CD4-positive, alpha-beta T cell treated with Interleukin-17A for 4 hours (primary cell): Measurements from ENCODE around the gene ABHD1.

ENCODE experiments used
- DNase-seq: peaks from one replicate; pipeline ENCODE4 v3.0.0-alpha.2; 2020; ENCODE audit warnings: mixed read lengths

The ABHD1 gene

GRCh38 chr2:27138111-27138510 is 14.5 kb downstream of the ABHD1 start:
- DNase-seq = no peak

- no peak for DNase-seq
These were observed 15.7 kb downstream of the ABHD1 start, which contains the start of gene PRR30 for GRCh38 chr2:27139310-27139709. TSS of gene PRR30 (minus strand) at chr2:27139410. CDS start at chr2:27138329, 1,081 bp downstream.

GRCh38 chr2:27143285-27143684 is 19.7 kb downstream of the ABHD1 start:
- no peak for DNase-seq

DNA sequence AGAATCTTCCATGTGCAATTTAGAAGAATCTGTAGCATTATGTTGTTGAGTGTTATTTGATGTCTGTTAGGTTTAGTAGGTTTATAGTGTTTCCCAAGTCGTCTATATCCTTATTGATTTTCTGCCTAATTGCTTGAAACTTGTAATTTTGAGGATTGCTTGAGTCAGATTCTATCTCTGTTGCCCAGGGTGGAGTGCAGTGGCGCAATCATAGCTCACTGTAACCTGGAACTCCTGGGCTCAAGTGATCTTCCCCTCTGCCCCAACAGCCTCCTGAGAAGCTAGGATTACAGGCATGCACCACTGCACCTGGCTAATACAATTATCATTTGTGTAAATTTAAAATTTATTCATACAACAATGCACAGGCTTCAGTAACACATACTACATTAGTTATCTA is 22.1 kb downstream of the ABHD1 start:
- DNase-seq = no peak

DNA sequence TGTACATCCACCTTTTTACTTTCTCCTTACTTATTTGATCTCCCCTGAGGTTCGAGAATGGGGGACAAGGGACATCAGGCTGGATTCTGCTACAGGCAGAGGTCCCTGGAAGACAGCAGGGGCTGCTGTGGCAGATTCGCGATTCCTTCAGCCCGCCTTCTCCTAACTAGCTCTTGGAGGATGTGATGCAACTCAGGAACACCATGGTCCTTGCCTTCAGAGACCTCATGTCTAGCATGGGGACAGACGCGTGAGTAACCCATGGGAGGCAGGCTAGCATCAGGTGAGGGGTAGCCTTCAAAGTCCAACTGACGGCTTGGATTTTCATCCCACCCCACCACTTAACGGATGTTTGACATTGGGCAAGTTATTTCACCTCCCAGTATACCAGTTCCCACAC is 24.3 kb downstream of the ABHD1 start:
- DNase-seq = no peak

DNA sequence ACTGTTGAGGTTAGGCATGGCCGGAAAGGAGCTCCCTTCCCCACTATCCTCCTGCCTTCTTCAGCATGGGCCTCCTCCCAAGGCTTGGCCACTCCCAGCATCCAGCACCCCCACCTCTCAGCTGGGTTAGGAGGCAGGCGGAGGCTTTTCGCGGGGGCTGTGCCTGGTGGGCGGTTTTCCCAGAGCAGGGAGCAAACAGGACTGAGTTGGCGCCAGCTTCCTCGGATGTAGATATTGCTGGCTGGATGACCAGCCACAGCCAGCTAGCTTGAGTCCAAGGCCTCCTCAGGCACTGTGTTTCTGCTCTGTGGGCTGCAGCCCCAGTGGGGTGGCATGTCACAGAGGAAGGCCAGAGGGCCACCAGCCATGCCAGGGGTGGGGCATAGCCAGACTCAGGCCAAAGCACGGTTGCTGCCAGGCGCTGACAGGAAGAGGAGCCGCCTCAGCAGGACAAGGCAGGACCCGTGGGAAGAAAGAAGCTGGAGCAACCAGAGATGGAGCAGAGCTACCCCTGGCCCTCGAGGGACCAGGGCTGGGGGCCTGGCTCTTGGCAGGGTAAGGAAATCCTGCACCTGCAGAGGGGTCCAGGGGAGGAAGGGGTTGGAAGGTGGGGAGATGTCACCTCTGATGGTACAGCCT is 25.3 kb downstream of the ABHD1 start, which contains the start of gene TCF23:
TSS of gene TCF23 (plus strand) at position 204 of the 639 bp plus-strand sequence. CDS start at position 334, 130 bp downstream.
- no peak for DNase-seq

DNA sequence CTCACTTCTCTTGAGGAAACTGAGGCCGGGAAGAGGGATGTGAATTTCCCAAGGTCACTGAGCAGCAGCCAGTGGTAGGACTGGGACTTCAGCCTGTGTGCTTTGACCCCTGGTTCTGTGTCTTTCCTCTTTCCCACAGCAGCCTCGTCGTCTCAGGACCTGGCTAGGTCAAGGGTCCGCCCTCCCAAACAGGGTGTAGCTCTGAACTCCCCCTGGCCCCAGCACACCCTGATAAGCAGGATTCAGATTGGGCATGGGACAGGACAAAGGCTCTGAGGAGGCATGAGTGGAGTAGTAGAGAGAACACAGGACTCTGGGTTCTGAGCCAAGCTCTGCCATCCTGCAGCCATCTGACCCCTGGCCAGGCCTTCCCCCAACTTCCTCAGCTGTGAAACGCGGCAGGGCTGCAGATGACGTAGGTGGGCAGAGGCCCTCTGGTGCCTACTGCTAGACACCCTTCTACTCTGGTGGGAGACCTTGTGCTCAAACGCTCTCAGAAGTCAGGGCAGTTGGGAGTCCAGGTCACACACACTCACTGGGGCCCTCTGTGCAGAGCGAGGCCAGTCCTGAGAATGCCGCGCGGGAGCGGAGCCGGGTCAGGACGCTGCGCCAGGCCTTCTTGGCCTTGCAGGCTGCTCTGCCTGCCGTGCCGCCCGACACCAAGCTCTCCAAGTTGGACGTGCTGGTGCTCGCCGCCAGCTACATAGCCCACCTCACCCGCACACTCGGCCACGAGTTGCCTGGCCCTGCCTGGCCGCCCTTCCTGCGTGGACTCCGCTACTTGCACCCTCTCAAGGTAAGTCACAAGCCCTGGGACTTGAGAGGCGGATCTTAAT is 26.2 kb downstream of the ABHD1 start:
- no peak for DNase-seq

DNA sequence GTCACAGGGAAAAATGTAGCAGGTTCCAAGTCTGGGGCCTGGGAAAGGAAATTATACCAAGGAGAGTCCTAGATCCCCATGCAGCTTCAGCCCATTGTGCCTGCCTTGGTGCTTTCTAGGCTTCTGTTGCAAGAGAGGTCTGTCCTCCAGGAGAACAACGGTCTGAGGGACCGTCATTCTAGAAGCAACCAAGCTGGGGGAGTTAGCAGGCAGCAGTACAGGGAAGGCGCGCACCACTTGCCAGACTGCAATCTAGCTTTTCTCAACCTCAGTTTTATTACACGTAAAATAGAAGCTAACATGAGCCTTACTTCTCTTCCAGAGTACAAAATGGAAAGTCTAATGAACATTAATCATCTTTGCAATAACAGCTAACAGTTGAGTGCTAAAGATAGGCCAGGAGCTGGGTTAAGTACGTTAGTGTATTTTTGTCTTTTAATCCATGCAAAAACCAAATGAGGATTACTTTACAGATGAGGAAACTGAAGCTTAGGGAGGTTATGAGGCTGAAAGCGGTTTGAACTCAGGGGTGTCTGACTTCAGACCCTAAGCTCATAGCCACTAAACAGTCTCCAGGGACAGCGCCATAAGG is 27.1 kb downstream of the ABHD1 start:
- no peak for DNase-seq

DNA sequence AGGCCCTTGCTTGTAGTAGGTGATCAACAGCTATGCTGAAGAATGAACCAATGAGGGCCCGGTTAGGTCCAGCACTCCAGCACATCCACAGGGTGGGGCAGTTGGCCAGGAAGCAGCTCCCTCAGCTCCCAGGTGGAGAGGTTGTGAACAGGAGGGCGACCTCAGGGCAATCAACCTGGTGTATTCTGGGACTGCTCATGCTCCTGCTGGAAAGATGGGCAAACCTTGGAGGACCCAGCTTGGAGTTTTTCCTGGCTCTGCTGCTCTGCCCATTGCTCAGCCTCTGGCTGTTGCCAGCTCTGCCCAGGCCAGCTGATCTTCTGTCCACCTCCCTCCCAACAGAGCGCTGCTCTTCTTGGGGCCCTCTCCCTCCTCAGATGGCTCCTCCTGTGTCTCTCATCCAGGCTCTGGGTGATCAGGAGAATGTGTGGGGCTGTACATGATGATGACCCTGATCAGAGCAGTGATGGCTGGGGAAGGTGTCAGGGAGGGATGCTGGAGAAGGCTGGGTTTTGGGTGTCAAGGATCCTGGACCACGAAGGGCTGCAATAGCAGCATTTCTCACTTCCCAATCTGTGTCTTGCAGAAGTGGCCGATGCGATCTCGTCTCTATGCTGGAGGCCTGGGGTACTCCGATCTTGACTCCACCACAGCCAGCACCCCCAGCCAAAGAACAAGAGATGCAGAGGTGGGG is 28.6 kb downstream of the ABHD1 start:
- DNase-seq = no peak

DNA sequence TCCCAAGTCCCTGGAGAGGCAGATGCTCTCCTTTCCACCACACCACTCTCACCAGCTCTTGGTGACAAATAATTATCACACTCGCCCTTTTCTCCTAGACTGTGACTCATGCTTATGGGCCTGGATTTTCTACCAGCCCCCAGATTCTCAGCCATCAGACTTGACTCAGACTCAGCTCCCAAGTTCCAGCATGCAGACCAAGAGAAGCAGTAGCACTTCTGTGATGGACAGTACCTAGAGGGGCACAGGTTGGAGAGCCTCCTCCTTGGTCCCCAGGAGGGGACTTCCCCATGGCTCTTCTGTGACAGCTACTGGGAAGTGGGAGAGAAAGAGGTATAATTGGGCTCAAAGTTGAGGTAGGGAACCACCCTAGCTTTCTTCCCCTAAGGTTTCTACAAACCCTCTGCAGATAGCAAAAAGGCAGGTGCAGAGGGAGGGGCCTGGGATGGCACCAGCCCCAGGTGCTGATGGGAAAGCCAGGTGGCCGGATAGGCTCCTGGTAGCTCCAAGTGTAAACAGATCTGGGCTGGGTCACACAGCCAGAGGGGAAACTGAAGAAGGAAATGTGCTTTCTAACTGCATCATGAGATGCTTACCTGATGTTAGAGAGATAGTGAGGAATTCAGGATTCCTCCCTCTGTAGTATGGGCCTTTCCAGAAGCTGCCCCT is 29.3 kb downstream of the ABHD1 start:
- no peak for DNase-seq

DNA sequence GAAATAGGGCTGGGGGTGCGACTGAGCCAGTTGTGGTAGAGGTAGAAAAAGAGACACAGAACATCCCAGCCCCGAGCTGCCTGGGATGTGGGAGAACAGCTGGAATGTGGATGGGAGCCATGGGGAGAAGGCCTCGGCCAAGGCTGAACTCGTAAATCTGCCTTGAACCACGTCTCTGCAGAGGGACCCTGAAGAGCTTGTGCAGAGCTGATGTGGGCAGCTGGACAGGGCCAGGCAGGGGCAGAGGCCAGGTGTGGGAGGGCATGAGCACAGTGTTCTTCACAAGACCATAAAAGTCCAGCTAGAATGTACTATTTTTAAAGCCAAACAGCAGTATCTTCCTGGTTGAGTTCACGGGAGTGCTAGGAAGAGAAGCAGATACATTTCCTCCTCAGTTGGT is 30.9 kb downstream of the ABHD1 start:
- DNase-seq = no peak

DNA sequence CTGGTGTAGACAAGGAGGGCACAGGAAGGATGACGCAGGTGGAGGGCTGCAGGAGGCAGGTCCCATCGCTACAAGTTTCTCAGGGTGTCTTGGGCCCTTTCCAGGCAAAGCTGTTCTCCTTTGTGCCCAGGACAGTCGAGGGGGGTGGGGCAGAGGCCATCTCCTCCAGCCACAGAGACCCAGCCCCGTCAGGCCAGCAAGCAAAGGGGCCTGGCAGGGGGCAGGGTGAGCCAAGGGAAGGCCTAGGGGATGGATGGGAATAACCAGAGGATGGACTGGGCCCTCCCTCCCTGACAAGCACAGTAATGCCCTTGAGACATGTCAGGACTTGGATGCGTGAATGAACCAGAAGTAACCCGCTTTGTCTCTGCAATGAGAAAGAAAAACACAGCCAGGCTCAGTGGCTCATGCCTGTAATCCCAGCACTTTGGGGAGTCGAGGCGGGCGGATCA is 31.5 kb downstream of the ABHD1 start:
- DNase-seq = no peak

DNA sequence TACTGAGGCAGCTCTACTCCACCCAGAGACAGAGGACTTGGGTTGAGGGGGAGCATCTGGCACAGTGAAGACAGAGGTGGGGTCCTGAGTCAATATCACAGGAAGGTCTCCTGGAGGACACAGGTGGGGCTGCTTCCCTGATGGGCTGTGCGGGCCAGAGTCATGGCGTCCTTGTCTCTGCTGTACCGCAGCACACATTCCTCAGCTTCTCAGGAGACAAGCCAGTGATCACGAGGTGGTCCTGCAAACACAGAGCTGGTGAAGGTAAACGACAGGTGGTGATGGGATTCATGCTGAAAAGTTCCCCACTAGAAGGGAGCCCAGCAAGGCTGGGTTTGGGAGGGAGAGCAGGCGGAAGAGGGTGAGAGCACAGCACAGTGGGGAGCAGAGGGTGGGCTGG is 34.9 kb downstream of the ABHD1 start:
- DNase-seq = no peak

DNA sequence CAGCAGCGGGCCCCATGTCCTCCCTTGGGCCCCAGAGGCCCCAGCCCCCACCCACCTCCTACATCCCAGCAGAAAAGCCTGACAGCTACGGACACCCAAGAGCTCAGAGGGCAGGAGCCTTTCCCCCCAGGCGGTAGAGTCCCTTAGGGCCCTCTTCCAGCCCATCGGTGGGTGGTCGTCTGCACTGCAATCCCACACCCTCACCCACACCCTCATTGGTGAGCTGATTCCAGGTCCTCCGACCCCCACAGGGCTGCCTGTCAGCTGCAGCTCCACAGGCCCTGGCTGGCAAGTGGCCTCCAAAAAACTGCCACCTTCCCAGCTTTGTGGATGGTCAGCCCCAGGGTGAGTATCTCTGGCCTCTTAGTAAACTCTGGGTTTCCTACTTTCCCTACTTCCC is 35.7 kb downstream of the ABHD1 start:
- DNase-seq = no peak

DNA sequence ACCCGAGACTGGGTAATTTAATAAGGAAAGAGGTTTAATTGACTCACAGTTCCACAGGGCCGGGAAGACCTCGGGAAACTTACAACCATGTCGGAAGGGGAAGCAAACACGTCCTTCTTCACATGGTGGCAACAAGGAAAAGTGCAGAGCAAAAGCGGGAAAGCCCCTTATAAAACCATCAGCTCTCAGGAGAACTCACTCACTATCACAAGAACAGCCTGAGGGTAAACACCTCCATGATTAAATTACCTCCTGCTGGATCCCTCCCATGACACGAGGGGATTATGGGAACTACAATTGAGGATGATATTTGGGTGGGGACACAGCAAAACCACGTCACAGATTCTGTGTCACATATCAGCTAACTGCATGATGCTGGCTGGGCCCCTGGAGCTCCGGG is 36.6 kb downstream of the ABHD1 start:
- DNase-seq = no peak

DNA sequence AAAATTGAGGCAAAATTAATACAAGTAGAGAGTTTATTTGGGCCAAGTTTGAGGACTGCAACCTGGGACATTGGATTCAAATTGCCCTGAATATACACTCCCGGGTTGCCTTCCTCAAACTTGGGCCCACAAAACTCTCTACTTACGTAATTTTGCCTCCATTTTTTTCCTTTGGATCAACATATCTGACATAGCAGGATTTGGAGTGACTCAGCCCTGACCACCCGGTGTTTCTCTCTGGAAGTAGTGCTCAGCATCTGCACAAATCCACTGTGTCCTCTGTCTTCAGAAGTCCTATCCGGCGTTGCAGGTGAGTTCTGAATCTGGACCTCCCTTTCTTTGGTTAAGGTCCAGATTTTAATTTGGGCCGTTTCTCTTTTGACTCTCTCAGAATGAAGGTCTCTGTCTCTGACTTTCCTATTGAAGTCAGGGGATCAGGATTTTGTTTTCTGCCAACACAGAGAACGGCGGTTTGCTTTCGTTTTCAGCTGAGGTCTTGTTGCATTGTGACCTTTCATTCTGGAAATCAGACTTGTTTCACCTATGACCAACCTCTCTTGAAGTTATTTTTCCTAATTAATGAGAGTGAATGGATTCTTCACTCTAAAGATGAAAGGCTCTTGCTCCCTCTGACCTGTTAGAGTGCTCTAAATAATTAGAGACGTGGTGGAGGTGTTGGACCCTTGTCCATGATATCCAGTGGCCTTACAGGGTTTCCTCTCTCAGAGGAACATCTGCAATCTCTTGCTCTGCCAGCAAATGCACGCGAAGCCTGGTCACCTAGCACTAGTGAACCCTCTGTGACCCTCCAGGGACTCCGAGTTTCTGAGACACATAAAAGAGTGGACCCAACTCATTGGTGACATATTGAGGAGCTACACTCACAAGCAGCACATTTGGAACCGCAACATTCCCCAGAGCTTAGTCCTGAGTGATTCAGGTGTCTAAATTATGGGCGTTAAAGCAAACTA is 38.8 kb downstream of the ABHD1 start:
- no peak for DNase-seq

- DNase-seq = no peak
These were observed 41.5 kb downstream of the ABHD1 start for GRCh38 chr2:27164960-27165763.

DNA sequence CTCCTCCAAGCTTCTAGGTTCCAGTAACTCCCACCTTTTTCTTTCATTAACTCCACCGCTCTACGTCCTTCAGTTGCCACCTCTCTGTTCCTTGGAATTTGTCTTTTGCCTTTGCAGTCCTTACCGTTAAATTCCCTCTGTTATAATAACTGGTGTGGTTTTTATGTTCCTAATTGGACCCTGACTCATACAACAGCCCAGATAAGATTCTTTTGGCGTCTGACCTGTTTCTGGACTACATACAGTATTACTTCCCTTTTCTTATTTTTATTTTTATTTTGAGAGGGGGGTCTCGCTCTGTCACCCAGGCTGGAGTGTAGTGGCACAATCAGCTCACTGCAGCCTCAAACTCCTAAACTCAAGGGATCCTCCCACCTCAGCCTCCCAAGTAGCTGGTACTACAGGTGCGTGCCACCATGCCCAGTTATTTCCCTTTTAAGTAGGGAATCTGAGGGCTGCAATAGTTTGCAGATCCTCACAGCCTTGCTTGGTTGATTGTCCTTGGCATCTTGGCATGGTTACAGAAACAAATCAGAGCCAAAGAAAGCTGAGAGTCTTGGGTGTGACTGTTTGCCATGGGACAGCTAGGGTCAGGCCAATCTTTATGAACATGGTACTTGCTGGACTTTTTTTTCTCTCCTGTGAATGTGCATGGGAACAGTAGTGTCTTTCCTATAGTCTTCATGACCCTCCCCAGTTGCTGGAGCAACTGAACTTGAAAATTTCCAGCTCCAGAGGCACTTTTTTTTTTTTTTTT is 47.1 kb downstream of the ABHD1 start:
- DNase-seq = no peak

DNA sequence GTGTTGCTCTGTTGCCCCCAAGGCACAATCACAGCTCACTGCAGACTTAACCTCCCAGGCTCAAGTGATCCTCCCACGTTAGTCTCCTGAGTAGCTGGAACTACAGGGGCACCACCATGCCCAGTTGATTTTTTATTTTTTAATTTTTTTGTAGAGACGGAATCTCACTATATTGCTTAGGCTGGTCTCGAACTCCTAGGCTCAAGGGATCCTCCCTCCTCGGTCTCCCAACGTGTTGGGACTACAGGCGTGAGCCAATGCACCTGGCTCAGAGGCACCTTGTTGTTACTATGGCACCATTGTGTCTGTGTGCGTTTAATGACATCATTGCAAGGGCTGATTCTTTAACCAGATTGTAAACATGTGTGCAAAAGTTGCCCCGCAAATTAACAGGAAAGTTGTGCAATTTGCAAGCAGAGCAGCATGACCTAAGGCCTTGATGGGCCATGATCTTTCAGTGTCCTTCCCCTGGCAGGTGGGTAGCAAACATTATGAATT is 47.8 kb downstream of the ABHD1 start:
- DNase-seq = no peak

GRCh38 chr2:27174638-27175037 is 51.0 kb downstream of the ABHD1 start:
- no peak for DNase-seq
